NCI-H526 (cell line): ENCODE data around the gene PAK5.

Experiments
- DNase-seq, 2 experiments: peaks; one replicate each; lab custom pipeline; 2025; lab: John Stamatoyannopoulos, UW

The PAK5 gene

DNA sequence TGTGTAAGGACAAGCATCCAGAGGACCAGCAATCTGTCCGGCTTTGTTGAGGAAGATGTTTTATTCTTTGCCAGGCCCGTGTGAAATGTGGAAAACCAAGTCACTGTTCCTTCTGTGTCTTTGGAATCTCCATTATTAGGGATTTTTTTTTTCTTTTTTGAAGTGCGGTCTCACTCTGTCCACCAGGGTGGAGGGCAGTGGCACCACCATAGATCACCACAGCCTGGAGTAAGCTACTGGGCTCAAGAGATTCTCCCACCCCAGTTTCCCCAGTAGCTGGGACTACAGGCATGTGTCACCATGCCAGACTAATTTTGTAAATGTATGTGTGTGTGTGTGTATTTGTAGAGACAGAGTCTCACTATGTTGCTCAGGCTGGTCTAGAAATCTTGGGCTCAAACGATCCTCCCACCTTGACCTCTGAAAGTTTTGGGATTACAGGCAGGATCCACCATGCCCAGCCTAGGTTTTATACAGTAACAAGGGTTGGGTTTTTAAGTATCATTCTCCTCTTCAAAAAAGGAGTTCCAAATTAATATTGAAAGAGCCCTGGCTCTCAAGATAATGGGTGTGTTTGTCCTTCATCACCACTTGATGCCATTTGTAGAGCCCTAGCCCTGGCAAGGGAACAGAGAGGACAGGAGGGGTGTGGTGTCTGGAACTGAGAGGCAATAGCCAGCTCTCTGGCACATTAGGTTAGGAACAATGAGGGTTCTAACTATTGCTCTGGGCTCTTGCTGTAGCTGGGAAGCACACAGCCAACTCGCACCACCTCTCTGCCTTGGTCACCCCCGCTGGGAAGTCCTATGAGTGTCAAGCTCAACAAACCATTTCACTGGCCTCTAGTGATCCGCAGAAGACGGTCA, 321.3 kb downstream of the PAK5 start:
- no peak for DNase-seq

DNA sequence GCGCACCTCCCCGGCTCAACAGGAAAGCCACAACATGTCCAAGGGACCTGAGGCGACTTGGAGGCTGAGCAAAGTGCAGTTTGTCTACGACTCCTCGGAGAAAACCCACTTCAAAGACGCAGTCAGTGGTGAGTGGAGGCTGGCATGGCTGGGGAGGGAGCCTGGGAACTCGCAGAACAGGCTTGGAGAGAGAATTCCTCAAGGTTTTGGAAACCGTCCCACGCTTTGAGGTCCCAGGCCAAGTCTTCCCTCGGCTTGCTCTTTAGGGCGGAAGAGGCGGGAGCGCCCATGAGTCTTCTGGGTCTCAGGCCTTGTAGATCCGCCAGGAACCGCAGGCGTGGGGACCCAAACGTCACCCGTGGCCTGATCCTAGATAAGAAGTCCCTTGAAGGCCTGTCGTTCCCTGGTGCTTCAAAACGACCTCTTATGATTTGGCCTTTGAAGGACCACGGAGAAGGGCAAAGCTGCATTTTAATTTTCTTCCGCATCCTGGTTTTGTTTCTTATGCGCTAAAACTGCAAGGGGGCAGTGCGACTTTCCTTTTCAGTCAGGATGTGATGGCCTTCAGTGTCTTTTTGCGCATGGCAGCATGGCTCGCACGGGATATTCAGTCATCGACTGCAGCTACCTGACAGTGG, 322.5 kb downstream of the PAK5 start:
- DNase-seq: no peak

GRCh38 chr20:9515741-9516233, 323.1 kb downstream of the PAK5 start:
- DNase-seq: peak in 1 of 2 experiments; percentile 63

DNA sequence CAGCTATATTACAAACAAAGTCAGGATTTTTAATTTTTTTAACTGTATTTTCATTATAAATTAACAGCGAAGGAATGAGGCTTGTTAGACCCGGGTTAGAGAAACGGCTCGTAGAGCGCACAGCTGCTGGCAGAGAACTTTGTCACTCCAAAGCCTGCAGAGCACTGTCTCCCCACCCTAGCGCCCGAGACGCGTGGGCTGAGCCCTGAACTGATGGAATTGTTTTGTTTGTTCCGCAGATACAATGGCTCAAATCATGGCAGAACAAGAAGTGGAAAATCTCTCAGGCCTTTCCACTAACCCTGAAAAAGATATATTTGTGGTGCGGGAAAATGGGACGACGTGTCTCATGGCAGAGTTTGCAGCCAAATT, 323.7 kb downstream of the PAK5 start:
- DNase-seq: peak in 1 of 2 experiments; percentile 57

- peak; percentile 46 to 84 for DNase-seq
Measured at GRCh38 chr20:9514461-9515213, 324.2 kb downstream of the PAK5 start, which contains the start of gene LAMP5. Gene LAMP5 (plus strand): TSS chr20:9514590. CDS start chr20:9514853, 263 bp downstream.

GRCh38 chr20:9514072-9514460, 324.8 kb downstream of the PAK5 start:
- no peak for DNase-seq

DNA sequence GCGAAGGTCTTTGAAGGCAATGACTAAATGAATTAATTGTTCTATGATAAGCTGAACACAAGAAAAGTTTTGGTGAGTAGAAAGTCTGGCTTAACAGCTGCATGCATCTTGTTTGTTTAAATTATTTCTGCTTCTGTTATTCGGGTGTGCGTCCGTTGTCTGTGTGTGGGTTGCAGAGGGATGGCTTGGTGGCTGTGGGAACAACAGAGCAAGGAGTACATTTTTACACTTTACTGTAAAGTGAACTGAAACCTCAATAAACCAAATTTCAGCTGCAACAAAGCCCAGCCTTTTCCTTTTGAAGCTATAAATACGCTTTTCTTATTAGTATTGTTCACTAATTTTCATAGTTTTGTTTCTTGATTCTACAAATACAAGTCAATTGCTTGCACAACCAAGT, 328.0 kb downstream of the PAK5 start:
- no peak for DNase-seq

- no peak for DNase-seq
Measured at GRCh38 chr20:9509246-9509645, 329.6 kb downstream of the PAK5 start.

DNA sequence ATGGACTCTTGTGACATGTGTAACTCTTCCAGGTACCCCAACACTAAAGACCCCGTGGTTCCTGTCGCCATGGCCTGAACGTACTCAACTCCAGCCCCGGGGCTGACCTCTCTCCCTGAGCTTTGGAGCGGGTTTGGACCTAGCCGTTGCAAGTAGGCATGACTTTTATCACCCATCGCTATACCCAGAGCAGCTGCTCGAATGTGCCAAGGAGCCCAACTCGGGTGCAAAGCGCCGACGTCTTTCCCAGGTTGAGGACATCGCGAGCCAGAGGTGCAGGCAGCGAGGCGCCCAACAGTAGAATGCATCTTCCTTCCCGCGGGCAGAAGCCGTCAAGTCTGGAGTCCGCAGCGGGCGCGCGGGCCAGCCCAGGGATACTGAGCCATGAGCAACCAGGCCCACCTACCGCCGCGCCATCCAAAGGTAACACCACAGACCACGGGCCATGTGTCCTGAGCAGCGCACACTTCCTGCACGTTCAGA, 330.1 kb downstream of the PAK5 start:
- DNase-seq: no peak

GRCh38 chr20:9508240-9508661, 330.6 kb downstream of the PAK5 start:
- DNase-seq: peak in 1 of 2 experiments; percentile 16

DNA sequence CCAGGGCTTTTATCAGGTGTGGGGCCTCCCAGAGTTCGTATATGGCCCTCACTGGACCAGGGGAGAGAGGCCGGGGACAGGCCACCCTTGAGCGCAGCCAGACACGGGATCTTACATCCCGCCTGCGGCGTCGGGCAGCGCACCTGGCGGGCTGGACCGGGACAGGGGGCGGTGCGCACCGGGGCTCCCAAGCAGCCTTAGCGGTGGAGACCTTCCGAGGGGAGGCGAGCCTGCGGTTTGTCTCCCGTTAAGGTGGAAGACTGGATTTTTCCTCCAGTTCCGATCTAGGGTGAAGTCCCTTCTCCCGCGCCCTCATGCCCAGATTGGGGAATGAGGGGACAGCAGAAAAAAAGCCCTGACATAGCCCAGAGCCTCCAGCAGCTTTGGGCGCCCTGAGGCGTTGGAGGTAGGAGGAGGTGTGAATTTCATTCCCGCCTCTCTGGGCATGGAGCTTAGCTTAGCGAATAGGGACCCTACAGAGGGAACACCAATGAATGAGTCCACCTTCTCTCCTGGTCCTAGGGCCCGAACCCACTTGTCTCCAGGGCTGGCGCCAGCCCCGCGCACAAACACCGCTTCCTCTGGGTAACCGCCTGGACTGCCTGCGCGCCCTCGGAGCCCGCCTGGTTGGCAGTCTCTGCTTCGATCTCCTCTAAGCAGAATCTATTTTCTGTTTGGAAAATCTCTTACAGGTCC, 331.2 kb downstream of the PAK5 start:
- peak in 1 of 2 experiments; percentile 27 for DNase-seq

GRCh38 chr20:9506964-9507369, 331.9 kb downstream of the PAK5 start:
- peak in 1 of 2 experiments; percentile 73 for DNase-seq

- DNase-seq: peak in 1 of 2 experiments; percentile 53
Measured at GRCh38 chr20:9506280-9506821, 332.5 kb downstream of the PAK5 start.

DNA sequence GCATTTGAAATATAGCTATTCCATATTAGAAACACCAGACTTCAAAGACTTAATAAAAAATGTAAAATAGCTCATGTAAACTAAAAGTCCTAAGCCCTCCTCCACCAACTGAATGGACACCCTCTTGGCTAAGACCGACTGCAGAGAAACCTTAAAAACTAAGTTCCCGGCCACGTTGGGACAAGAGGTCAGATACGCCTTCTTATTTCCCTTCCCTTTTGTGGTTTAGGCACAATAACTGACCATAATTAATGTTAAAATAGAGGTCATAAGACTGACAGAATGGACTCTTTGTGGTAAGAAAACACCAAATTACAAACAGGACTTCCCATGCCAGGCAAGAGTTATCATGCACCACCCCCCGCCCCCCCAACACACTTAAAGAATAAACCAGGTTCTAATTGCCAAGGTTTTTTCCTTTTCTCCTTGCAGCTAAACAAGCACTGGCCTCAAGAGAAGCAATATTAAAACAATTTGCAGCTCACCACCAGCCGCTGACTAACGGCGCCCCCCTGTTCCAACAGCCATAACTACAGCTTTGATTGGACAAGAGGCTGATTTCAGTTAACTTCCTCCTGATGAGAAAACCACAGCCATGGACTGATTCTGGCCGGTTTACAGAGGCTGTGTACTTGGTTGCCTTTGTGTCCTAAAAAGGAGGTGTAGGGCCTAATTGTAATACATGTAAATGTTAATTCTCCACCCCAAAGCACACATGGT, 335.2 kb downstream of the PAK5 start:
- peak in 1 of 2 experiments; percentile 45 for DNase-seq

GRCh38 chr20:9501473-9501872, 337.4 kb downstream of the PAK5 start:
- DNase-seq: no peak

DNA sequence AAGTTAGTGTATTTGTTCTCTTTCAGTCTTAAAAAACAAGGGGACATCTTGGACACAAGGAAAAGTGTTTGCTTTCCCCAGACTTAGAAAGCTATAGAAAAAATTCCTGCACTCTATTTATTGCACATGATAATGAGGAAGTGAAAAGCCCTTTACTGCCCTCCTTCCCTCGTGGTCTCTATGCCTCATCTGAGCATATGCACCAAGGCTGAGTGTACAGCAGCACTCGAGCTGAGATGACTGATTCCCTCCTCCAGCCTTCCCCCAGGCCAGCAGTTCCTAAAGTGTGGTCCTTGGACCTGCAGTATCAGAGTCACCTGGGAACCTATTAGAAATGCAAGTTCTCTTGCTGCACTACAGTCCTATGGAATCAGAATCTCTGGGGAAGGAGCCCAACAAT, 338.8 kb downstream of the PAK5 start:
- no peak for DNase-seq

DNA sequence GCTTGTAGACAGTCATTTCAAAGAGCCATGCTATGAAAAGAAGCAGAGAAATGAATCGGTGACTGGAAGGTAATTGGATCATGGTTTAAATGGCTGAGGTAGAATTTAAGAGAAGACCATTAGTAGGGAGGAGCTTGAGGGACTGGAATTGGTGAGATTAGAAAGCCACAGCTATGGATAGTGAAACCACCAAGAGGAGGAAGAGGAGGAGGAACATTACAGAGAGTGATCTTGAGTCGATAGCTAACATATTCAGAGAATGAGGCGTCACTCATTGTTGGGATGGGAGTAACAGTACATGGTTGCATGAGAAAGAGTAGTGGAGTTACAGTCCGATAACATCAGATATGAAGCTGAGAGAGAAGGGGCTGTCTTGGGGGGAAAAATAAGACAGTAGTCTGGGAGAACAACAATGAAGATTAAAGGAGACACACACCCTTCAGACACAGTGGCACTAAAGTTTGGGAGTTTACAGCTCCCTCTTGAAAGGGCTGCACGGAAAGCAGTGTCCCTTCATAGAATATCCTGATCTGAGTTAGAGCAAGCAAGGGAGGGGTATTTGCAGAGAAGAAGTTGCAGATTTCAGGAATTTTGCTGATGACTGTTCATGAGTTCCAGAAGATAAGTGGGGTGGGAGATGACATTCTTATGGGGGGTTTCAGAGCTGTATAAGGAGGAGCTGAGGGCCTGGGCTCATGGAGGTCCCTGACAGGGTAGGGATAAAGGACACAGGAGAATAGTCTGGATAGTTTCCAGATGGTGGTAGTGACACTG, 339.6 kb downstream of the PAK5 start:
- DNase-seq: no peak

- DNase-seq: no peak
Measured at GRCh38 chr20:9498322-9498721, 340.6 kb downstream of the PAK5 start.

DNA sequence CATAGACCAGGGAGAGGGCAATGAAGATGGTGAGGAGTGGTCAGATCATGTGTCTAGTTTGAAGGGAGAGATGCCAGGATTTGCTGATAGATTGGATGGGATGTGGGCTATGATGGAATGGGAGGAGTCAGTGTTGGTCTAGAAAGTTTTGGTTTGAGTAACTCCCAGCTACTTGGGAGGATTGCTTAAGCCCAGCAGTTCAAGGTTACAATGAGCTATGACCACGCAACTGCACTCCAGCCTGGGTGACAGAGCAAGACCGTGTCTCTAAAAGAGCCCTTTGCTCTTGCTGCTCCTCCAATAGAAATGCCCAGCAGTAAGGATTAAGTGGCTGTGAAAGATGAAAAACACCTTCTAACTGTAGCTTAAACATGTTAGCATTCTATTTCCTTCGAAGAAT, 342.7 kb downstream of the PAK5 start:
- no peak for DNase-seq

- no peak for DNase-seq
Measured at GRCh38 chr20:9495701-9496100, 343.2 kb downstream of the PAK5 start.
